HG03520 (cell line): Measurements from ENCODE around the gene JUP.

ENCODE experiments used
- ATAC-seq: cut with Tn5 transposase; IDR thresholded peaks from one replicate; pipeline ENCODE4 v1.9.1; 2021; ENCODE audit warnings: mild to moderate bottlenecking, moderate library complexity; ENCODE audit not compliant: unreplicated experiment

The JUP gene

DNA sequence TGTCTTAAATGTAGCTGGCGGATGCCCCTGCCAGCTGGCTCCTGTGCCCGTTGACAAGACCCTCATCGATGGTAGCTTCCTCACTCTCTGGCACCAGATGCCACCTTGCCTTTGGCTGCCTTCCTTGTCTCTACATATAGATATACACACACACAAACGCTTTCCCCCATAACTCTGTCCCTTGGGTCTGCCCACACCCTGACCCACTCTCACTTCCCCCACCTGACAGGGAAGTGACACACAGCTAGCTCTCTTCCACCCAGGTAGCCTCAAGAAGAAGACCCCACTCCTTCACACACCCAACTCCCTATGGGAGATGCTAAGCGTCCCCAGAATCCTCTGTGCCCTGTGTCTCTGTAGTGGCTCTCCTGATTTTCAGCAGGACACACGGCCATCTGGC is 25.6 kb downstream of the JUP start:
- no peak for ATAC-seq

DNA sequence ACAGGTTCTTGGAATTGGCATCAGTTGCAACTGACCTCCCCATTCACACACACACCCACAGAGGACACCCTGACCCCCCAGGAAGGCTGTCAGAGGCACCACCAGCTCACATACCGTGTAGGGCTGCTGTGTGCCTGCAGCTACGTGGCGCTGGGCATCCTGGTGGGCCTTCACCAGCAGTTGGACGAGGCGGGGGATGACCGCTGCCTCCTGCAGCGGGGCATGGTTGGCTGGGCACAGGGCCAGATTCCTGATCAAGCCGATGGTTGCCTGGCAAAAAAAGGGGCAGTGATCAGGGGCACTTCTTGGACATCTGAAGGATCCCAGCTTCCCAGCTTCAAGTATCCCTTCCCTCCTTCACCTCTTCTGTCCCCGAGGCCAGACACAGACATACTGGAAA is 27.9 kb downstream of the JUP start:
- ATAC-seq: no peak

DNA sequence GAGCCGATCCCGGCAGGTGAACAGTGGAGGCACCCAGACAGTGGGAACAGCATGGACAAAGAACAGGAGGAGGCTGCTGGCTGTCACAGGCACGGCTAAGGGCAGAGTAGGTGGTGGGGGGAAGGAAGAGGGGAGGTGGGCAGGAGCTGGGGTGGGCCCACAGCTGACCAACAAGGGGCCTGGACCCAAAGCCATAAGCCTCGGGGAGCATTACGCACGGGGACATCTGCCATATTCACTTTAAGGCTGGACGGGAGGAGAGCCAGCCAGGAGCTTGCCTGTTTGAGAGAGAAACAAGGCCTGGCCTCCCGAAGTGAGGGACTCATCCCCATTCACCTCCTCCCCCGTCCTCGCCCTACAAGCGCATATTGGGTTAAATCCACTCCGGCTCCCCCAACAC is 32.4 kb downstream of the JUP start:
- no peak for ATAC-seq

DNA sequence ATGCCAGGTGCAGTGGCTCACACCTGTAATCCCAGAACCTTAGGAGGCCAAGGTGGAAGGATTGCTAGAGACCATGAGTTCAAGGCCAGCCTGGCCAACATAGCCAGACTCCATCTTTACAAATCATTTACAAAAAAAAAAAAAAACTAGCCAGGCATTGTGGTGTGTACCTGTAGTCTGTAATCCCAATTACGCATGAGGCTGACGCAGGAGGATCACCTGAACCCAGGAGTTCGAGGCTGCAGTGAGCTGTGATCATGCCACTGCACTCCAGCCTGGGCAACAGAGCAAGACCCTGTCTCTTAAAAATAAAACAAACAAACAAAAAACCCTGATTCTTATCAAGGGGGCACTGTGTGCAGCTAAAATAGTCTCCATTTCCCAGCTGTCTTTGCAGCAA is 35.2 kb downstream of the JUP start:
- ATAC-seq: no peak

- no peak for ATAC-seq
These were observed 35.6 kb downstream of the JUP start for GRCh38 chr17:41750862-41751261.

GRCh38 chr17:41748275-41748674 is 38.2 kb downstream of the JUP start:
- ATAC-seq: no peak

GRCh38 chr17:41741709-41742108 is 44.8 kb downstream of the JUP start:
- no peak for ATAC-seq

DNA sequence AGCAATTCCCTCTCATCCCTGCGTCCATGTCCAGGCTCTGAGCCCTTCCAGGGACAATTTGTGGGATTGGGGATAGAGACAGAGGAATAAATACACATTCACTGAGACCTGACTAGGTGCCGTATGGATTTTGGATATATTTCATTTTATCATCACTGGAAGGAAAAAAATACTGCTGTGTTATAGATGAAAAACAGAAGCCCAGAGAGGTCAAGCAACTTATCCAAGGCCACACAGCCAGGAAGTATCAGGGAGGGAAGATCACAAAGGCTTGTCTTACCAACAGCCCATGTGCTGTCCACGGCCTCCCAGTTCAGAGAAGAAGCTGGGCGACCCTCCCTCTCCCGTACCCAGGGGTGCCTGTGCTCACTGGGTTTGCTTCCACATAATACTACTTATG is 46.0 kb downstream of the JUP start:
- no peak for ATAC-seq

GRCh38 chr17:41739661-41740352 is 46.7 kb downstream of the JUP start:
- no peak for ATAC-seq

- ATAC-seq: no peak
These were observed 47.8 kb downstream of the JUP start for GRCh38 chr17:41738801-41739112.

DNA sequence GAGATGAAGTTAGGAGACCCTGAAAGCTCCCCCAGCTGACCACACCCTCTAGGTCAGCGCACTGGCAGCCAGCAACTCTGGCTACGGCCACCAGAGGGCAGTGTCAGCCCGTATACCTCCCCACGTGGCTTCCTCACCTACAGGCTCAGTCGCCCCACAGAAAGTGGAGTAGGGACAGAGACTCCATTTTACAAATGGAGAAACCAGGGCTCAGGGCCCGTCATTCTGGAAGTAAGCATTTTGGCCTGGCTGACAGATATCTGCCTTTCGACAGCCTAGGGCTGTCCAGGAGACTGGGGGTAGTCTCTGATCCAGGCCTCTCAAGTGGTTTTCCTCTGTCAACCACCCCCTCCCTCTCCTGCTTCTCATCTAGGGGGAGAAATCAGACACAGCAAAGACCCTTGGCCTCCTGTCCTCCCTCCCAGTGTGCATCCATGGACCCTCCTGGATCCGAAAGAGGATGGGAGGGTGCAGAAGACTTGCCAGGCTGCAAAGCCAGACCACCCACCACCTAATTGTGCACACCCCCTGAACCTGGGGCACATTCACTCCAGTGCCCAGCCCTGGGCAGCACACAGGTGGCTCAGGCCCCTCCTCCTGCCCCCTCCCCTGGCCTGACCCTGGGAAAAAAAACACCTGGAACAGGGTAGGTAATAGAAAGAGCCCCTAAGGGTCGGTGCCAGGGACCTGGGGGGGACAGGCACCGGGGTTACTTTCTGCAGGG is 48.3 kb downstream of the JUP start:
- peak; percentile 53 for ATAC-seq

DNA sequence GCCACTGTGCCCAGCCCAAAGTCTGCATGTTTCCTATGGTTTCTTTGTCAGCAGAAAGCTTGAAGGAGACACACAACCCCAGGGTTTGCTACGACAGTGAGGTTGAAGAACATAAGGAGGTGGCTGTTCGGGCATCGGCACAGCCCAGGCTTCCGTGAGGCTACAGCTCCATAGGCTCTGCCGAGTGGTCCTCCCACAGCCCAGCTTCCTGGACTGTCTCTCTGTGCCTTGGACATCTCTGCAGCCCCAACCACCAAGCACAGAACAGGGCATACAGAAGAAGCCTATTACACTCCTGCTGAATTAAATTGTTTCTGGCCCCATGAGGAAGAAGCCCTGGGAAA is 48.9 kb downstream of the JUP start:
- no peak for ATAC-seq

DNA sequence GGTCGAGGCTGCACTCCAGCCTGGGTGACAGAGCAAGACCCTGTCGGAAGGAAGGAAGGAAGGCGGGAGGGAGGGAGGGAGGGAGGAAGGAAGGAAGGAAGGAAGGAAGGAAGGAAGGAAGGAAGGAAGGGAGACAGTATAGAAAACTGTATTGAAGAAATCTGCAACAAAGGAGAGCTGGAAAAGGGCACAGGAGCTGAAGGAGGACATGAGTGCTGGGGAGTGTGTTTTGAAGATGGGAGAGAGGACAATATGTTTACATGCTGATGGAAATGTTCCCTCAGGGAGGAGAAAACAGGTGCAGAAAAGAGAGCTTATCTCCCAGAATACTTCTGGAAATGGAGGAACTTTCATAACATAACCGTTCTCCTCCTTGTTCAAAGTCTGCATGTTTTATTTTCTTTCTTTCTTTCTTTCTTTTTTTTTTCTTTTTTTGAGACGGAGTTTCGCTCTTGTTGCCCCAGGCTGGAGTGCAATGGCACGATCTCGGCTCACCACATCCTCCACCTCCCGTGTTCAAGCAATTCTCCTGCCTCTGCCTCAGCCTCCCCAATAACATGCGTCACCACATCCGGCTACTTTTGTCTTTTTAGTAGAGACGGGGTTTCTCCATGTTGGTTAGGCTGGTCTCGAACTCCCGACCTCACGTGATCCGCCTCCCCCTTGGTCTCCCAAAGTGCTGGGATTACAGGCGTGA is 49.4 kb downstream of the JUP start:
- no peak for ATAC-seq

DNA sequence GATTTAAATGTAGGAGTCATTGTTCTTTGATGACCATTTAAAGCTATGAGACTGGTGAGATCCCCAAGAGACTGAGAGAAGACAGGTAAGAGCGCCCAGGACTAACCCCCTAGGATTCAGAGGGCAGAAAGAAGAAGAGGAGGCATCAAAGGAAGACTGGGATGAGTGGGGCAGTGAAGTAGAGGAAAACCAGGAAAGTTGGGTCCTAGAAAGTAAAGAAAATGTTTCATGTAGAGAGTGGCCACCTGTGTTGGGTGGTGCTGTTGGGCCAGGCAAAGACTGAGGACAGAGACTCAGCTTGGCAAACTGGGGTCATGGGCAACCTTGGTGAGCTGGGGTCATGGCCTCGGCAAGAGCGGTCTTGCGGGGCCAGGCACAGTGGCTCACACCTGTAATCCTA is 50.8 kb downstream of the JUP start:
- ATAC-seq: no peak

- no peak for ATAC-seq
These were observed 51.6 kb downstream of the JUP start for GRCh38 chr17:41734949-41735313.

DNA sequence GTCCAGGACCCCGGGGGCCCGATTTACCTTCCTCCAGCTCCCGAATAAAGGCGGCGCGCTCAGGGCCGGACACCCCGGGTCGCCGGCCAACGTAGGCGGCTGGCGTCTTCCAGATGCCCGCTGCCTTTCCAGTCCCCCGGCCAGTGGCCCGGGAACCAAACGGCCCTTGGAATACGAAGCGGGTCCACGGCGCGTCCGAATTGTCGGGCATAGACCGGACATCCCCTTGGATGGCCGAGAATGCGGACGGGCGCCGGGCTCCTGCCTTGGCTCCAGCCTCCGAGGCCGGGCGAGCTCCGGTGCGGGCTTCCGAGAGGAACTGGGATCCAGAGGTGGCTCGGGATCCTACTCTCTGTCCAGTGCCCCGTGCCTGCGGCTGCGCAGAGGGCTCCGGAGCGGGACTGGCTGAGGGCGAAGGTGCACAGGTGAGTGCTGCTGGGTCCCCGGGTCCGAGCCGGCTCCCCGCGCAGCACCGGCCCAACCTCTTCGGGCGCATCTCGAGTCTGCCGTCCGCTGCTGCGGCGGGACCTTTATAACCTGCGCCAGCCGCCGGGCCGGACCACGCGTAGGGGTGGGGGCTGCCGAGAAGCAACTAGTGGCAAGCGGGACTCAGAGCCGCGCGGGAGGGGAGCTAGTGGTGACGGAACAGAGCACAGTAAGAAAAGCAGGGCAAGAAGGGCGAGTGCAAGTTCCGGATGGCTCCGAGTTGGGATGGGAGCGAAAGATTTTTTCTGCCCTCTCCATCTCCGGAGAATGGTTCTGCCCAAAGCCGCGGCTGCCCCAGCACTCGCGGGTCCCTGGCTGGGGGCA is 52.2 kb downstream of the JUP start, which contains the start of gene HAP1:
Gene HAP1 (minus strand): TSS at position 505 of the 810 bp plus-strand sequence. CDS start 9 bp downstream, at position 496.
- no peak for ATAC-seq

- ATAC-seq: no peak
These were observed 53.0 kb downstream of the JUP start for GRCh38 chr17:41733348-41734138.

- no peak for ATAC-seq
These were observed 54.7 kb downstream of the JUP start for GRCh38 chr17:41731836-41732235.

DNA sequence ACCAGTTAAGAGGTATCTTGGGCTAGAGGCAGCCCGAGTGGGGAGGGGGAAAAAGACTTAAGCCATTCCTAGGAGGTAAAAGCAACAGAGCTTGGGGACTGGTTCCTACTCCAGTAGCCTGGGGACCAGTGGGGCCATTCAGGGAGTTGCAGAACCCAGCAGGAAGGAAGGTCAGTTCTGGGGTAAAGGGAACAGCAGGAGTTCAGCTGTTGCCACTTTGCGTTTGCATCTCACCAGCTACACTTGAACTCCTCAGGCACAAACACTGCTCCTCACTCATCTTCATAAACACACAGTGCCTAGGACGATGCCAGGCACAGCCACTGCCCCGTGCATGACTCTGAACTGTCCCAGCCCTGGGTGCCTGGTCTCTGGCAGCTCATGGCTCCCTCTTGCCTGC is 56.0 kb downstream of the JUP start:
- ATAC-seq: no peak

- ATAC-seq: no peak
These were observed 58.5 kb downstream of the JUP start for GRCh38 chr17:41728056-41728455.

GRCh38 chr17:41725134-41725533 is 61.4 kb downstream of the JUP start:
- no peak for ATAC-seq
